H1 (cell line): ENCODE data around the gene TMEM147. TPM values are rescaled to one million over a fixed set of nuclear protein-coding genes. Genes with fewer than 3 reads are reported as not detected.

Source experiments
- CTCF ChIA-PET: fragments of 300-600 bp; sonication (Branson Sonifier 250); formaldehyde crosslinking; loops from one replicate; lab custom pipeline; 2021; ENCODE audit not compliant: partially characterized antibody; lab: Charles Lee
- POLR2A ChIA-PET: fragments of 300-600 bp; sonication (Branson Sonifier 250); formaldehyde crosslinking; loops from one replicate; lab custom pipeline; 2021; ENCODE audit warnings: inconsistent platforms; ENCODE audit not compliant: partially characterized antibody; lab: Charles Lee
- DNase-seq, 2 experiments: peaks; one replicate each; pipeline versions ENCODE4 v3.0.0 to v3.0.0-alpha.2; 2010 to 2022; ENCODE audit warnings: low spot score in 2 of 2, low read depth in 1 of 2, mixed read lengths in 1 of 2
- FAIRE-seq: peaks from 2 replicates; lab custom pipeline; 2011; peaks lifted over from hg19 to GRCh38; lab: Jason Lieb, UNC
- H2AFZ ChIP-seq: 2 replicates; pipeline ENCODE4 v1.8.1; 2012; ENCODE audit warnings: low read length, inconsistent platforms
- H2AK5ac ChIP-seq: 2 replicates; pipeline ENCODE4 v1.6.1; 2013; ENCODE audit warnings: low read depth, low read length
- H2BK120ac ChIP-seq: replicated peaks from 2 replicates; pipeline ENCODE3; 2013; ENCODE audit warnings: low read depth, low read length, inconsistent platforms
- H2BK12ac ChIP-seq: 2 replicates; pipeline ENCODE4 v1.6.1; 2013; ENCODE audit warnings: low read depth, low read length
- H2BK15ac ChIP-seq: 2 replicates; pipeline ENCODE4 v1.6.1; 2013; ENCODE audit warnings: low read length
- H2BK20ac ChIP-seq: 2 replicates; pipeline ENCODE4 v1.6.1; 2013; ENCODE audit warnings: low read length
- H2BK5ac ChIP-seq: 2 replicates; pipeline ENCODE4 v1.6.1; 2013; ENCODE audit warnings: low read depth, low read length
- H3K14ac ChIP-seq: 2 replicates; pipeline ENCODE4 v1.6.1; 2013; ENCODE audit warnings: inconsistent platforms; ENCODE audit not compliant: insufficient read length
- H3K18ac ChIP-seq: 2 replicates; pipeline ENCODE4 v1.6.1; 2013; ENCODE audit warnings: low read length; ENCODE audit errors: extremely low read depth
- H3K23ac ChIP-seq: 2 replicates; pipeline ENCODE4 v1.6.1; 2013; ENCODE audit warnings: inconsistent platforms; ENCODE audit not compliant: insufficient read length
- H3K23me2 ChIP-seq: 2 replicates; pipeline ENCODE4 v1.6.1; 2013; ENCODE audit warnings: low read depth, low read length
- H3K27ac ChIP-seq: 2 replicates; pipeline ENCODE4 v1.6.1; 2011; ENCODE audit warnings: low read depth, low read length, inconsistent platforms
- H3K27me3 ChIP-seq, 4 experiments: replicated peaks in 1 of 4; 1 replicate in 1 of 4; 2 replicates in 3 of 4; pipeline versions ENCODE4 v1.6.1 to v1.8.1; 2011 to 2013; ENCODE audit warnings: low read length in 3 of 4, mild to moderate bottlenecking in 3 of 4, inconsistent platforms in 2 of 4, mixed read lengths in 2 of 4, moderate library complexity in 1 of 4; ENCODE audit not compliant: control insufficient read depth in 3 of 4, insufficient read depth in 3 of 4; ENCODE audit errors: extremely low read depth in 1 of 4
- H3K36me3 ChIP-seq, 4 experiments: 2 replicates each; pipeline versions ENCODE4 v1.6.1 to v1.8.1; 2011 to 2013; ENCODE audit warnings: mild to moderate bottlenecking in 4 of 4, low read length in 3 of 4, moderate library complexity in 2 of 4, control low read depth in 1 of 4, inconsistent platforms in 1 of 4; ENCODE audit not compliant: insufficient read depth in 4 of 4, control insufficient read depth in 2 of 4
- H3K4ac ChIP-seq: replicated peaks from 2 replicates; pipeline ENCODE3; 2013; ENCODE audit warnings: low read length, low read depth, mixed read lengths, inconsistent platforms; ENCODE audit not compliant: insufficient read length
- H3K4me1 ChIP-seq, 4 experiments: replicated peaks in 1 of 4; 1 replicate in 1 of 4; 2 replicates in 3 of 4; pipeline versions ENCODE4 v1.6.1 to v1.8.1; 2011 to 2013; ENCODE audit warnings: low read length in 3 of 4, inconsistent platforms in 2 of 4, mixed read lengths in 1 of 4; ENCODE audit not compliant: insufficient read depth in 4 of 4, control insufficient read depth in 3 of 4
- H3K4me2 ChIP-seq, 2 experiments: 2 replicates each; pipeline versions ENCODE4 v1.6.1 to v1.8.1; 2011 to 2013; ENCODE audit warnings: low read depth in 2 of 2, low read length in 2 of 2, control low read depth in 1 of 2, inconsistent platforms in 1 of 2, mild to moderate bottlenecking in 1 of 2; ENCODE audit not compliant: insufficient read depth in 1 of 2
- H3K4me3 ChIP-seq, 4 experiments: fragments of 200-600, 300-600 bp in 1 of 4; sonication (generic), shearing (Covaris generic), sonication (Bioruptor Twin) in 1 of 4; 2 replicates each; pipeline versions ENCODE4 v1.5.1 to v1.8.1; 2011 to 2016; ENCODE audit warnings: low read length in 4 of 4, low read depth in 3 of 4, control low read depth in 2 of 4, inconsistent platforms in 2 of 4, mild to moderate bottlenecking in 2 of 4, mixed read lengths in 1 of 4, moderate library complexity in 1 of 4; ENCODE audit not compliant: insufficient read depth in 2 of 4; ENCODE audit errors: extremely low read depth in 1 of 4
- H3K56ac ChIP-seq: replicated peaks from 2 replicates; pipeline ENCODE3; 2013; ENCODE audit warnings: low read depth, mild to moderate bottlenecking, mixed read lengths, low read length, inconsistent platforms; ENCODE audit not compliant: insufficient read length
- H3K79me1 ChIP-seq: 2 replicates; pipeline ENCODE4 v1.6.1; 2013; ENCODE audit warnings: low read depth, low read length, control low read depth
- H3K79me2 ChIP-seq, 2 experiments: 2 replicates each; pipeline versions ENCODE4 v1.6.1 to v1.8.1; 2012 to 2013; ENCODE audit warnings: low read length in 2 of 2, mild to moderate bottlenecking in 2 of 2, inconsistent platforms in 1 of 2; ENCODE audit not compliant: insufficient read depth in 2 of 2, control insufficient read depth in 1 of 2
- H3K9ac ChIP-seq, 4 experiments: replicated peaks in 1 of 4; 1 replicate in 1 of 4; 2 replicates in 3 of 4; pipeline versions ENCODE4 v1.6.1 to v1.8.1; 2011 to 2013; ENCODE audit warnings: low read depth in 3 of 4, low read length in 3 of 4, control low read depth in 2 of 4, mild to moderate bottlenecking in 2 of 4, moderate library complexity in 2 of 4, inconsistent platforms in 1 of 4; ENCODE audit errors: extremely low read depth in 1 of 4
- H3K9me3 ChIP-seq, 2 experiments: 2 replicates each; pipeline versions ENCODE4 v1.6.1 to v1.8.1; 2012 to 2013; ENCODE audit warnings: mild to moderate bottlenecking in 2 of 2, moderate library complexity in 2 of 2, control low read depth in 1 of 2, inconsistent platforms in 1 of 2, low read depth in 1 of 2, low read length in 1 of 2, mixed read lengths in 1 of 2; ENCODE audit not compliant: insufficient read depth in 2 of 2
- H4K20me1 ChIP-seq, 2 experiments: replicated peaks in 1 of 2; 2 replicates each; pipeline versions ENCODE3 to v1.8.1; 2011 to 2013; ENCODE audit warnings: inconsistent platforms in 2 of 2, low read length in 2 of 2, mild to moderate bottlenecking in 1 of 2; ENCODE audit not compliant: insufficient read depth in 2 of 2, control insufficient read depth in 1 of 2
- H4K5ac ChIP-seq: 2 replicates; pipeline ENCODE4 v1.6.1; 2013; ENCODE audit warnings: low read length, low read depth, mixed read lengths, inconsistent platforms; ENCODE audit not compliant: insufficient read length
- H4K8ac ChIP-seq: 2 replicates; pipeline ENCODE4 v1.8.0; 2013; ENCODE audit warnings: mild to moderate bottlenecking, moderate library complexity, low read length, inconsistent platforms; ENCODE audit not compliant: insufficient read depth; ENCODE audit errors: extremely low read depth
- H4K91ac ChIP-seq: replicated peaks from 2 replicates; pipeline ENCODE3; 2013; ENCODE audit warnings: low read length, mixed read lengths, inconsistent platforms; ENCODE audit not compliant: insufficient read length
- ASH2L ChIP-seq: fragments of 200-600, 300-600 bp; sonication (generic); IDR thresholded peaks from one replicate; pipeline ENCODE4 v1.7.1; 2017; ENCODE audit warnings: low read length
- BACH1 ChIP-seq: IDR thresholded peaks from 2 replicates; pipeline ENCODE4 v1.6.1; 2012; ENCODE audit warnings: low read length, improper control_type of control experiment
- BCL11A ChIP-seq, 2 experiments: IDR thresholded peaks; one replicate each; pipeline ENCODE4 v1.6.1; 2011; ENCODE audit warnings: low read depth in 2 of 2, low read length in 2 of 2, mild to moderate bottlenecking in 2 of 2
- HDAC2 ChIP-seq, 2 experiments: fragments of 300-600 bp in 1 of 2; sonication (generic) in 1 of 2; IDR thresholded peaks; 2 replicates each; pipeline ENCODE4 v1.6.1; 2011 to 2012; ENCODE audit warnings: low read depth in 2 of 2, low read length in 2 of 2, mild to moderate bottlenecking in 2 of 2, moderate library complexity in 2 of 2, borderline replicate concordance in 1 of 2, inconsistent platforms in 1 of 2
- SAP30 ChIP-seq: fragments of 300-600 bp; sonication (generic); IDR thresholded peaks from 2 replicates; pipeline ENCODE4 v1.7.1; 2012; ENCODE audit warnings: low read length, moderate library complexity, mild to moderate bottlenecking, inconsistent platforms; ENCODE audit not compliant: insufficient read depth, insufficient replicate concordance
- SIRT6 ChIP-seq: IDR thresholded peaks from one replicate; pipeline ENCODE4 v1.7.1; 2012; ENCODE audit warnings: low read length, inconsistent platforms
- YY1 ChIP-seq: IDR thresholded peaks from 2 replicates; pipeline ENCODE4 v1.6.1; 2011; ENCODE audit warnings: low read depth, mild to moderate bottlenecking, low read length
- WGBS, 2 experiments: shearing (Covaris generic) in 1 of 2; methylation state at CpG; one replicate each; pipeline versions ENCODE4 v1.1.6 to v1.1.7; 2013 to 2015; ENCODE audit warnings: low lambda C conversion rate in 2 of 2, mixed read lengths in 2 of 2, inconsistent platforms in 1 of 2, low coverage in 1 of 2, missing lambda C conversion rate in 1 of 2; ENCODE audit not compliant: insufficient replicate concordance in 2 of 2, insufficient coverage in 1 of 2, insufficient read length in 1 of 2; ENCODE audit errors: extremely low coverage in 1 of 2, missing lambda C conversion rate in 1 of 2; 5-methylcytosine and 5-hydroxymethylcytosine counted together
- polyA plus RNA-seq, 7 experiments: library from polyadenylated mRNA; depleted of rRNA in 3 of 7; stranded (reverse) in 5 of 7; unstranded in 2 of 7; fragments of >200 nt in 5 of 7; fragments of 200-250 nt in 2 of 7; gene quantifications; 1 replicate in 5 of 7; 2 replicates in 1 of 7; 4 replicates in 1 of 7; pipeline versions ENCODE4 v1.2.1 to v1.2.3, GENCODE V29; 2011 to 2013; ENCODE audit warnings: missing spikeins in 2 of 7, mixed read lengths in 2 of 7
- total RNA-seq: library from RNA; stranded (reverse); fragmentation: NEBNext Ultra II Directional; extraction: Animal tissue kit (Norgen Biotek cat#: 25700); gene quantifications from 2 replicates; pipeline ENCODE4 v1.2.1, GENCODE V29; 2021

Gene TMEM147
- total and polyA plus RNA-seq, 2 of the 8 experiments (the other 6 are each of a cell fraction or from before 2014, with no cell fraction given) = 159 to 418 TPM

- Histone ChIP-seq H2BK15ac (0 out of 2 replicates have a peak overlapping the region, but pooled peaks have one; percentile 61), H3K23me2 (peaks cover 4% of the 10 kb centered on the region; the same call in 1 of the 2 replicates), H3K18ac (no peak overlapping the region), H2AK5ac (no peak overlapping the region), H3K56ac (no peak overlapping the region), H3K14ac (no peak overlapping the region), H3K79me1 (no peaks in the 10 kb centered on the region), H3K4me1 (peaks cover 0 to 6% (median 4%) of the 10 kb centered on the region in 4 experiments; a peak in 3 of 7 replicates), H3K9ac (no peak overlapping the region; a peak in 1 of 7 replicates), H3K4ac (no peak overlapping the region), H3K4me3 (peak overlapping the region; percentile 52 to 65 (median 62); a peak in 7 of 8 replicates), H3K9me3 (no peaks in the 10 kb centered on the region; a peak in 1 of 4 replicates), H3K27ac (no peak overlapping the region), H2BK20ac (no peak overlapping the region), H2BK12ac (no peak overlapping the region), H3K36me3 (no peaks in the 10 kb centered on the region), H3K27me3 (peaks cover 0 to 16% (median 12%) of the 10 kb centered on the region in 4 experiments; a peak in 5 of 7 replicates), H2AFZ (peak overlapping the region; percentile 91; the same call in 1 of the 2 replicates), H3K79me2 (no peaks in the 10 kb centered on the region), H3K23ac (no peak overlapping the region), H4K8ac (0 out of 2 replicates have a peak overlapping the region, but pooled peaks have one; percentile 48), H2BK120ac (no peak overlapping the region), H3K4me2 (peak overlapping the region; percentile 42 to 92), H2BK5ac (0 out of 2 replicates have a peak overlapping the region, but pooled peaks have one; percentile 47), H4K91ac (no peak overlapping the region), H4K5ac (no peak overlapping the region), H4K20me1 (peaks cover 7 to 8% of the 10 kb centered on the region in 2 experiments)
- ChIA-PET POLR2A (interaction anchor here (0.6 to 3.2 kb wide), 12 partner anchors 9 to 208 kb away, joined by 3 to 9 read pairs (median 4); partner anchors contain the start of genes COX6B1 and ETV2), CTCF (interaction anchor here (1.0 to 7.7 kb wide), 28 partner anchors 8 to 191 kb away, joined by 3 to 90 read pairs (median 5); partner anchors contain the start of genes HAUS5 and PMIS2)
- no peak for FAIRE-seq
- DNase-seq = no peak
- TF ChIP-seq BACH1 (no peak), BCL11A (IDR thresholded peaks at IDR 0.05; ENCODE audit: low read depth in 2 of 2, low read length in 2 of 2) (no peak), YY1 (no peak), ASH2L (no peak), SAP30 (no peak), HDAC2 (IDR thresholded peaks at IDR 0.05; ENCODE audit: borderline replicate concordance in 1 of 2, low read depth in 2 of 2, low read length in 2 of 2) (0 out of 4 replicates have a peak, but pooled peaks of 1 of the 2 experiments have one; percentile 6), SIRT6 (no peak)
- WGBS, 2 experiments = 81% methylated on average over 16 of the region's 16 CpGs; no CpG with 5 or more reads in 1 of the 2 experiments
Measured at GRCh38 chr19:35556846-35557538, 11.6 kb downstream of the TMEM147 start.
